NCI-H774 (cell line): ENCODE data around the gene ZNF222.

Experiments
- DNase-seq: peaks from one replicate; lab custom pipeline; 2025; lab: John Stamatoyannopoulos, UW

ZNF222 gene

GRCh38 chr19:44025217-44025936 is at the start of gene ZNF222:
ZNF222 (plus strand) TSS chr19:44025379; CDS start chr19:44025437, 58 bp downstream.
- peak; percentile 61 for DNase-seq

- no peak for DNase-seq
Observed at GRCh38 chr19:43976732-43977131, 48.4 kb upstream of the ZNF222 start.

- DNase-seq, result no peak
Observed at GRCh38 chr19:43983544-43983911, 41.7 kb upstream of the ZNF222 start.

- peak; percentile 97 for DNase-seq
Observed at GRCh38 chr19:43983912-43984686, 41.1 kb upstream of the ZNF222 start, which contains the start of gene ZNF155. ZNF155 (plus strand) TSS chr19:43984188; CDS start chr19:43988544, 4,356 bp downstream.

- no peak for DNase-seq
Observed at GRCh38 chr19:43984687-43985000, 40.5 kb upstream of the ZNF222 start.

GRCh38 chr19:43997631-43998290 is 27.4 kb upstream of the ZNF222 start:
- no peak for DNase-seq

GRCh38 chr19:44002212-44002565 is 23.0 kb upstream of the ZNF222 start:
- DNase-seq, result no peak

- peak; percentile 92 for DNase-seq
Observed at GRCh38 chr19:44002566-44003460, 22.4 kb upstream of the ZNF222 start, which contains the start of gene ZNF230. ZNF230 (plus strand) TSS chr19:44002957; CDS start chr19:44007079, 4,122 bp downstream.

GRCh38 chr19:44003461-44004009 is 21.6 kb upstream of the ZNF222 start:
- no peak for DNase-seq

- no peak for DNase-seq
Observed at GRCh38 chr19:44005973-44006372, 19.2 kb upstream of the ZNF222 start.

- DNase-seq, result no peak
Observed at GRCh38 chr19:44007473-44007872, 17.7 kb upstream of the ZNF222 start.

GRCh38 chr19:44010468-44010867 is 14.7 kb upstream of the ZNF222 start:
- DNase-seq, result no peak

- no peak for DNase-seq
Observed at GRCh38 chr19:44019498-44019897, 5.7 kb upstream of the ZNF222 start.

GRCh38 chr19:44021221-44021620 is 4.0 kb upstream of the ZNF222 start:
- DNase-seq, result no peak

- no peak for DNase-seq
Observed at GRCh38 chr19:44024900-44025216, 321 bp upstream of the ZNF222 start.

- no peak for DNase-seq
Observed at GRCh38 chr19:44026622-44027021, 1.4 kb downstream of the ZNF222 start.

- DNase-seq, result no peak
Observed at GRCh38 chr19:44032001-44032610, 6.9 kb downstream of the ZNF222 start.

- no peak for DNase-seq
Observed at GRCh38 chr19:44042147-44042546, 17.0 kb downstream of the ZNF222 start.

GRCh38 chr19:44050740-44051649 is 25.8 kb downstream of the ZNF222 start:
- DNase-seq, result peak; percentile 82
